ENCODE measurements around the gene PDE1A.
A peak's percentile ranks its signal among the peaks of the same experiment; 100 is the strongest.
"Not testable (repeated sequence)": the region's sequence is repeated elsewhere in the genome, so short reads cannot be mapped to it uniquely, and the experiment has no call there.

The PDE1A gene

GRCh38 chr2:182406221-182406620 is 20.6 kb downstream of the PDE1A start:
- DNase-seq (ENCODE audit: low spot score), result no peak

GRCh38 chr2:182404975-182405561 is 21.8 kb downstream of the PDE1A start:
- DNase-seq (ENCODE audit: low spot score), result no peak

- no peak for DNase-seq (ENCODE audit: low spot score)
Measured at GRCh38 chr2:182404092-182404491, 22.7 kb downstream of the PDE1A start.

GRCh38 chr2:182393270-182393760 is 33.5 kb downstream of the PDE1A start:
- no peak for DNase-seq (ENCODE audit: low spot score)

GRCh38 chr2:182391443-182391842 is 35.4 kb downstream of the PDE1A start:
- no peak for DNase-seq (ENCODE audit: low spot score)

- not testable (repeated sequence) for DNase-seq (ENCODE audit: low spot score)
Measured at GRCh38 chr2:182386267-182386880, 40.5 kb downstream of the PDE1A start.

- no peak for DNase-seq (ENCODE audit: low spot score)
Measured at GRCh38 chr2:182384860-182385259, 42.0 kb downstream of the PDE1A start.

GRCh38 chr2:182381225-182381624 is 45.6 kb downstream of the PDE1A start:
- no peak for DNase-seq (ENCODE audit: low spot score)

- no peak for DNase-seq (ENCODE audit: low spot score)
Measured at GRCh38 chr2:182379241-182379640, 47.6 kb downstream of the PDE1A start.

GRCh38 chr2:182378759-182379158 is 48.1 kb downstream of the PDE1A start:
- DNase-seq (ENCODE audit: low spot score), result no peak

- DNase-seq (ENCODE audit: low spot score), result no peak
Measured at GRCh38 chr2:182377467-182377866, 49.4 kb downstream of the PDE1A start.

- DNase-seq (ENCODE audit: low spot score), result no peak
Measured at GRCh38 chr2:182375862-182376261, 51.0 kb downstream of the PDE1A start.

- DNase-seq (ENCODE audit: low spot score), result peak; percentile 31
Measured at GRCh38 chr2:182372661-182373060, 54.2 kb downstream of the PDE1A start.

- no peak for DNase-seq (ENCODE audit: low spot score)
Measured at GRCh38 chr2:182368996-182369395, 57.8 kb downstream of the PDE1A start.

- no peak for DNase-seq (ENCODE audit: low spot score)
Measured at GRCh38 chr2:182368446-182368845, 58.4 kb downstream of the PDE1A start.

- no peak for DNase-seq (ENCODE audit: low spot score)
Measured at GRCh38 chr2:182367401-182367800, 59.4 kb downstream of the PDE1A start.

GRCh38 chr2:182366628-182367027 is 60.2 kb downstream of the PDE1A start:
- DNase-seq (ENCODE audit: low spot score), result no peak

- no peak for DNase-seq (ENCODE audit: low spot score)
Measured at GRCh38 chr2:182365855-182366254, 61.0 kb downstream of the PDE1A start.

- DNase-seq (ENCODE audit: low spot score), result no peak
Measured at GRCh38 chr2:182361477-182361876, 65.4 kb downstream of the PDE1A start.

- no peak for DNase-seq (ENCODE audit: low spot score)
Measured at GRCh38 chr2:182360663-182361260, 66.1 kb downstream of the PDE1A start.

- DNase-seq (ENCODE audit: low spot score), result no peak
Measured at GRCh38 chr2:182359990-182360662, 66.7 kb downstream of the PDE1A start.

- no peak for DNase-seq (ENCODE audit: low spot score)
Measured at GRCh38 chr2:182359027-182359989, 67.5 kb downstream of the PDE1A start.

Data from iPS-NIHi11 (cell line).